ENCODE results near the gene CFAP221. TPM values are rescaled to one million over a fixed set of nuclear protein-coding genes. Genes with fewer than 3 reads are reported as not detected.

Gene CFAP221
- total RNA-seq, 1 donor from 2014 or later, result 33.9 TPM

DNA sequence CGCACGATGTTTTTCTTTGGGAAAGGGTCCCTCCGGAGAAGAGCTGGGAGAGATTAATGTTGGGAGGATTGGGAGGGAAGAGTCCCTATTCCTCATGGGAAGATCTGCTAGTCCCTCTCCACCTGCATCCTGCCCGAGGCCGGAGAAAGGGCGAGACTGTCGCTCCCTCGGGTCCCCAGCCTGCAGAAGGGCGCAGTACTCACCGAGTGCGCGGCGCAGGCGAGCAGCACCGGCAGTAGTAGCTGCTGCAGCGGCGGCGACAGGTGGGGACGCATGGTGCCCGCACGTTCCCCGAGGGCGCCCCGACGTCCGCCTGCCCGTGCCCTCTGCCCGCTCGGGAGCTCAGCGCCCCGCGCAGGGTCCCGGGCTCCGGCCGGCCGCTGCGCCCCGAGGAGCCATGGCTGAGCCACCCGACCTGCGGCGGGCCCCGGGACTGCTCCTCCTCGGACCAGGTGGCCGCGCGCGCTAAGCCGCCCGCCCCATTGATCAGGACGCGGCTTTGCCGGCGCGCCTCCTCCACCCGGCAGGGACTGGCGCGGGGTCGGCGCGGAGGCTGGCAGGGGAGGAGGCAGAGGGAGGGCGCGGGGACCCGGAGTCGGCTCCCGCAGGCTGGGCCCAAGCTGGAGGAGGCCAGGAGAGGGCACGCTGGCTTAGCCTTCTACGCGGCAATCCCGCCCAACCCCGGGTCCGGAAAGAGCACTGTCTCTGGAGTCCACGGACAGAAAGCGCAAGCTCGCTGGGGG is 20.1 kb upstream of the CFAP221 start, which contains the start of gene SCTR:
SCTR (minus strand) TSS at position 532 of the 743 bp plus-strand sequence; CDS start at position 275, 257 bp downstream.
- TF ChIP-seq, protein P1, sequence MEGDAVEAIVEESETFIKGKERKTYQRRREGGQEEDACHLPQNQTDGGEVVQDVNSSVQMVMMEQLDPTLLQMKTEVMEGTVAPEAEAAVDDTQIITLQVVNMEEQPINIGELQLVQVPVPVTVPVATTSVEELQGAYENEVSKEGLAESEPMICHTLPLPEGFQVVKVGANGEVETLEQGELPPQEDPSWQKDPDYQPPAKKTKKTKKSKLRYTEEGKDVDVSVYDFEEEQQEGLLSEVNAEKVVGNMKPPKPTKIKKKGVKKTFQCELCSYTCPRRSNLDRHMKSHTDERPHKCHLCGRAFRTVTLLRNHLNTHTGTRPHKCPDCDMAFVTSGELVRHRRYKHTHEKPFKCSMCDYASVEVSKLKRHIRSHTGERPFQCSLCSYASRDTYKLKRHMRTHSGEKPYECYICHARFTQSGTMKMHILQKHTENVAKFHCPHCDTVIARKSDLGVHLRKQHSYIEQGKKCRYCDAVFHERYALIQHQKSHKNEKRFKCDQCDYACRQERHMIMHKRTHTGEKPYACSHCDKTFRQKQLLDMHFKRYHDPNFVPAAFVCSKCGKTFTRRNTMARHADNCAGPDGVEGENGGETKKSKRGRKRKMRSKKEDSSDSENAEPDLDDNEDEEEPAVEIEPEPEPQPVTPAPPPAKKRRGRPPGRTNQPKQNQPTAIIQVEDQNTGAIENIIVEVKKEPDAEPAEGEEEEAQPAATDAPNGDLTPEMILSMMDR (IDR thresholded peaks at IDR 0.05), result no peak
- peak within 1 kb of the TSS; percentile 20 for H3K27ac ChIP-seq
- H3K27me3 ChIP-seq (ENCODE audit: low read depth), result peaks cover 27% of the 10 kb centered on the region
- peak; percentile 68 to 78 for ATAC-seq
- peak; percentile 50 for DNase-seq
- no peaks in the 10 kb centered on the region for H3K9me3 ChIP-seq
- H3K4me1 ChIP-seq, result no peaks in the 10 kb centered on the region
- intact Hi-C loops (cut with DNase I), result no loop called here
- peak within 1 kb of the TSS; percentile 41 for H3K4me3 ChIP-seq
- H3K36me3 ChIP-seq, result no peaks in the 10 kb centered on the region

DNA sequence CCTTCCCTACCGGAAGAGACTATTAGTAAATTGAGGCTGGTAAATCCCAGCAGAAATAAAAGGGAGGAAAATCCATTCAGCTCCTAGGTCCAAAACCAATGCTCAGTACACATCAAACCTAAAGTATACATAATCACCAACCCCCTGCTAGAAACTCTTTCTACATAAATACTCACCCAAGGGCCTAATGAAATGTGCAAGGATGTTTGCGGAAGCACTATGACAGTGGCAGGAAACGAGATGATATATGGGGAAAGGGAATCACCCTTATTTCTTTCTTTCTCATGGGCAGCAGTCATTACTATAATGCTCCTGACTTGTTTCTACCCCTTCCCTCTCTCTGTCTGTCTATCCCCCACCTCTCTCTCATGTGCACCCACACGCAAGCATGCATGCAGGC is 18.6 kb upstream of the CFAP221 start:
- Histone ChIP-seq H3K36me3 (no peaks in the 10 kb centered on the region), H3K27ac (no peak overlapping the region), H3K4me3 (no peak overlapping the region), H3K9me3 (no peaks in the 10 kb centered on the region), H3K27me3 (ENCODE audit: low read depth) (peaks cover 27% of the 10 kb centered on the region), H3K4me1 (no peaks in the 10 kb centered on the region)
- intact Hi-C loops (cut with DNase I), result no loop called here
- ATAC-seq (no peak), DNase-seq (no peak)
- TF ChIP-seq, protein P1 (IDR thresholded peaks at IDR 0.05), result no peak

DNA sequence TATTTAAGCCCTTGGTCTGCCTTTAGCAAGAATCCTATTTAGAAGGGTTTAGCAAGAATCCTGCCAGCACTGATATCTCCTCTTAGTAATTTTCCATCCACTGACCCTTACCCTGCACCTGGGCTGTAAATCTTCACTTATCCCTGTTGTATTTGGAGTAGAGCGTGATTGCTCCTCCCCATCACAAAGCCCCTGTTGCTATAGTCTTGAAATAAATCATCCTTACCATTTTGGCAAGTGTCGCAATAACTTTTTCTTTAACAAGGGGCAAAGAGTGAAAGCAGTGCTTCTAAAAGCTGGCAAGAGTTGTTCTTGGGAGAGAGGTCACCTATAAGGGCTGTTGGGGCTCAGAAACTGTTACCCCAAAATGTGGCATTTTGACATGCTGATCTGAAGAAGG is 16.2 kb upstream of the CFAP221 start:
- DNase-seq (no peak), ATAC-seq (no peak)
- H3K36me3 ChIP-seq, result no peaks in the 10 kb centered on the region
- peaks cover 18% of the 10 kb centered on the region for H3K27me3 ChIP-seq (ENCODE audit: low read depth)
- H3K4me3 ChIP-seq, result no peak overlapping the region
- H3K27ac ChIP-seq, result no peak overlapping the region
- TF ChIP-seq, protein P1 (IDR thresholded peaks at IDR 0.05), result no peak
- intact Hi-C loops (cut with DNase I), result no loop called here
- H3K4me1 ChIP-seq, result no peaks in the 10 kb centered on the region
- H3K9me3 ChIP-seq, result peaks cover 9% of the 10 kb centered on the region

- Histone ChIP-seq H3K4me1 (no peaks in the 10 kb centered on the region), H3K27me3 (ENCODE audit: low read depth) (no peaks in the 10 kb centered on the region), H3K9me3 (peaks cover 33% of the 10 kb centered on the region), H3K36me3 (no peaks in the 10 kb centered on the region), H3K27ac (no peak overlapping the region), H3K4me3 (no peak overlapping the region)
- DNase-seq (no peak), ATAC-seq (no peak)
- intact Hi-C loops (cut with DNase I), result no loop called here
- TF ChIP-seq, protein P1 (IDR thresholded peaks at IDR 0.05), result no peak
Observed at GRCh38 chr2:119531292-119531691, 13.0 kb upstream of the CFAP221 start.

DNA sequence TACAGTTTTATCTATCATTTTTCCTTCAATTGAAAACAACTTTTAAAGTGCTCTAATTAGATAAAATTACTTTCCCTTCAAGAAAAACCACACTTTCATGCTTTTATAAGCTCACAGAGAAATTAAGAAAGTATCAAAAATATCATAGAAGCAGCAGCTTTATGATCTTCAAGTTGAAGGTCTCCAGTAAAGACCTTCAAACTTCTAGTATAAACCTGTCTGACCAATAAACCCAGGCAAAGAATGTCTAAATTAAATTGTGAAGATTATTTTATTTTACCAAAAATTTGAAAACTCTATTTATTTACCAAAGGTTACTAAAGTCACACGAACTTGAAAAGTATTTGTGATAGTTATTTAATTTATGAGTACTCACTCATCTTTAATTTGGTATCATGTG is 10.7 kb upstream of the CFAP221 start:
- Histone ChIP-seq H3K4me3 (no peak overlapping the region), H3K27me3 (ENCODE audit: low read depth) (no peaks in the 10 kb centered on the region), H3K36me3 (no peaks in the 10 kb centered on the region), H3K27ac (no peak overlapping the region), H3K9me3 (peaks cover 33% of the 10 kb centered on the region), H3K4me1 (no peaks in the 10 kb centered on the region)
- ATAC-seq (no peak), DNase-seq (no peak)
- TF ChIP-seq, protein P1 (IDR thresholded peaks at IDR 0.05), result no peak
- intact Hi-C loops (cut with DNase I), result no loop called here

Data from lower lobe of right lung (tissue), 2 donors.